Panc1 (cell line): ENCODE measurements around the gene CA10. TPM values are rescaled to one million over a fixed set of nuclear protein-coding genes. Genes with fewer than 3 reads are reported as not detected.

Experiments used
- ATAC-seq: fragments of 200-7000 bp; cut with Tn5 transposase; 2 replicates; pipeline ENCODE4 v1.9.1; 2020; ENCODE audit warnings: mild to moderate bottlenecking, moderate library complexity
- BruUV-seq: library from RNA; stranded (reverse); fragments of 400-500 nt; replicated peaks from 2 replicates; lab custom pipeline; 2021; lab: Mats Ljungman, UMichigan
- CTCF ChIA-PET: fragments of 300-600 bp; sonication (Branson Sonifier 250); formaldehyde crosslinking; loops from one replicate; lab custom pipeline; 2022; ENCODE audit warnings: antibody characterized with exemption; lab: Charles Lee
- POLR2A ChIA-PET: fragments of 300-600 bp; sonication (Branson Sonifier 250); formaldehyde crosslinking; loops from one replicate; lab custom pipeline; 2022; ENCODE audit warnings: antibody characterized with exemption; lab: Charles Lee
- DNase-seq: peaks from one replicate; pipeline ENCODE4 v3.0.0-alpha.2; 2010; ENCODE audit warnings: low read depth, low spot score
- H3K27ac ChIP-seq: 2 replicates; pipeline ENCODE4 v1.5.1; 2011; ENCODE audit warnings: mild to moderate bottlenecking, low read length, inconsistent platforms
- H3K27me3 ChIP-seq: fragments of 200-500 bp; sonication (Bioruptor generic); 2 replicates; pipeline ENCODE4 v1.6.0; 2014; ENCODE audit warnings: low read length, inconsistent platforms; ENCODE audit not compliant: control insufficient read depth, insufficient read depth
- H3K36me3 ChIP-seq: fragments of 200-500 bp; sonication (Bioruptor generic); 2 replicates; pipeline ENCODE4 v1.5.1; 2014; ENCODE audit warnings: inconsistent platforms, mild to moderate bottlenecking, low read length, moderate library complexity; ENCODE audit not compliant: control insufficient read depth, insufficient read depth
- H3K4me1 ChIP-seq: 2 replicates; pipeline ENCODE4 v1.5.1; 2011; ENCODE audit warnings: inconsistent platforms, mild to moderate bottlenecking, low read length, moderate library complexity; ENCODE audit not compliant: control insufficient read depth, insufficient read depth
- H3K4me3 ChIP-seq, 2 experiments: 2 replicates each; pipeline ENCODE4 v1.5.1; 2011 to 2012; ENCODE audit warnings: low read depth in 2 of 2, low read length in 2 of 2, mild to moderate bottlenecking in 2 of 2, inconsistent platforms in 1 of 2, moderate library complexity in 1 of 2
- H3K9me3 ChIP-seq: fragments of 200-500 bp; sonication (Bioruptor generic); 2 replicates; pipeline ENCODE4 v1.5.1; 2014; ENCODE audit warnings: low read depth, mild to moderate bottlenecking, inconsistent platforms, low read length, moderate library complexity; ENCODE audit not compliant: control insufficient read depth, insufficient read depth
- CTCF ChIP-seq: fragments of 450-650 bp; IDR thresholded peaks from 2 replicates; pipeline ENCODE4 v1.5.1; 2017; ENCODE audit warnings: mild to moderate bottlenecking
- POLR2AphosphoS5 ChIP-seq: IDR thresholded peaks from 2 replicates; pipeline ENCODE4 v1.6.1; 2012; ENCODE audit warnings: mild to moderate bottlenecking, low read depth, low read length, moderate library complexity
- REST ChIP-seq, 2 experiments: IDR thresholded peaks; 2 replicates each; pipeline ENCODE4 v1.6.1; 2011 to 2012; ENCODE audit warnings: low read depth in 2 of 2, control low read depth in 1 of 2, low read length in 1 of 2, mild to moderate bottlenecking in 1 of 2, moderate library complexity in 1 of 2; ENCODE audit not compliant: insufficient read depth in 1 of 2
- SIN3A ChIP-seq: IDR thresholded peaks from 2 replicates; pipeline ENCODE4 v1.6.1; 2012; ENCODE audit warnings: low read depth, mild to moderate bottlenecking, low read length, moderate library complexity, borderline replicate concordance; ENCODE audit not compliant: insufficient read depth
- TCF7L2 ChIP-seq: IDR thresholded peaks from 2 replicates; pipeline ENCODE4 v1.6.1; 2011; ENCODE audit warnings: mild to moderate bottlenecking, low read depth, low read length, inconsistent platforms
- in situ Hi-C: cut with HindIII; loops from 2 replicates; pipeline ENCODE4 v1.10.0; 2016; ENCODE audit warnings: low sequenced_read_pairs, low pct_unique_long_range_greater_than_20kb
- intact Hi-C: fragments of 100-400 bp; cut with micrococcal nuclease; formaldehyde crosslinking; loops from one replicate; pipeline ENCODE4 v1.10.0; 2022; ENCODE audit not compliant: unreplicated experiment
- total RNA-seq: library from RNA; stranded (reverse); gene quantifications from one replicate; pipeline ENCODE4 v1.2.1, GENCODE V29; 2021; ENCODE audit not compliant: unreplicated experiment

The CA10 gene
- total RNA-seq, 1 experiment from 2014 or later = not detected

GRCh38 chr17:51946311-51946710 lies 212.2 kb downstream of the CA10 start:
- intact Hi-C loops (no loop called here), in situ Hi-C loops (no loop called here)
- ChIA-PET CTCF (no interaction called here), POLR2A (no interaction called here)
- no peaks in the 10 kb centered on the region; the same call in 1 of the 2 replicates for H3K9me3 ChIP-seq
- H3K36me3 ChIP-seq = no peaks in the 10 kb centered on the region
- no TSS peak for BruUV-seq
- H3K4me1 ChIP-seq = no peaks in the 10 kb centered on the region
- no peak for TF ChIP-seq TCF7L2
- TF ChIP-seq REST (IDR thresholded peaks at IDR 0.05; ENCODE audit: insufficient read depth in 1 of 2, low read depth in 2 of 2, low read length in 1 of 2) = no peak
- H3K27ac ChIP-seq = no peak overlapping the region
- ATAC-seq (no peak), DNase-seq (no peak)
- no peaks in the 10 kb centered on the region for H3K27me3 ChIP-seq
- no peak overlapping the region for H3K4me3 ChIP-seq

- DNase-seq = no peak
- intact Hi-C loops = no loop called here
- CTCF ChIA-PET = no interaction called here
Observed at GRCh38 chr17:51941272-51941671, 217.2 kb downstream of the CA10 start.

More at GRCh38 chr17:51941272-51941671, 217.2 kb downstream of the CA10 start:
- Histone ChIP-seq H3K27me3 (no peaks in the 10 kb centered on the region), H3K36me3 (no peaks in the 10 kb centered on the region), H3K4me3 (no peak overlapping the region), H3K27ac (no peak overlapping the region), H3K4me1 (no peaks in the 10 kb centered on the region), H3K9me3 (no peaks in the 10 kb centered on the region; the same call in 1 of the 2 replicates)
- no peak for ATAC-seq
- BruUV-seq = no TSS peak
- TF ChIP-seq CTCF (no peak), POLR2AphosphoS5 (no peak), SIN3A (no peak), TCF7L2 (no peak), REST (IDR thresholded peaks at IDR 0.05; ENCODE audit: insufficient read depth in 1 of 2, low read depth in 2 of 2, low read length in 1 of 2) (no peak)
- POLR2A ChIA-PET = no interaction called here
- in situ Hi-C loops = no loop called here
